Liver (tissue), 3 donors: ENCODE data around the gene WDR20.

Experiments
- ATF3 ChIP-seq: IDR thresholded peaks from 2 replicates; pipeline ENCODE4 v1.6.1; 2016; ENCODE audit warnings: antibody characterized with exemption
- CTCF ChIP-seq: fragments of 150-350 bp; IDR thresholded peaks from 2 replicates; pipeline ENCODE4 v1.5.1; 2017; ENCODE audit warnings: improper control_type of control experiment, low read depth, low read length; ENCODE audit not compliant: missing input control
- EGR1 ChIP-seq, 2 donors: IDR thresholded peaks; 2 replicates each; pipeline ENCODE4 v1.6.1; 2016 to 2018; ENCODE audit warnings: antibody characterized with exemption in 2 of 2, low read depth in 2 of 2
- FOXA1 ChIP-seq: IDR thresholded peaks from 2 replicates; pipeline ENCODE4 v1.6.1; 2016; ENCODE audit warnings: antibody characterized with exemption
- GABPA ChIP-seq, 2 donors: IDR thresholded peaks in 1 of 2; conservative IDR thresholded peaks in 1 of 2; 2 replicates each; pipeline ENCODE4 v1.6.1; 2016; ENCODE audit warnings: antibody characterized with exemption in 2 of 2, mild to moderate bottlenecking in 1 of 2, moderate library complexity in 1 of 2
- HNF4A ChIP-seq, 2 donors: conservative IDR thresholded peaks; 2 replicates each; pipeline ENCODE4 v1.6.1; 2016; ENCODE audit warnings: antibody characterized with exemption in 2 of 2, mild to moderate bottlenecking in 2 of 2
- NR2F2 ChIP-seq: IDR thresholded peaks from 2 replicates; pipeline ENCODE4 v1.6.1; 2016; ENCODE audit warnings: antibody characterized with exemption
- RAD21 ChIP-seq, 2 donors: IDR thresholded peaks; 2 replicates each; pipeline ENCODE4 v1.6.1; 2016; ENCODE audit warnings: antibody characterized with exemption in 2 of 2, mild to moderate bottlenecking in 2 of 2
- SP1 ChIP-seq: IDR thresholded peaks from 2 replicates; pipeline ENCODE4 v1.6.1; 2018; ENCODE audit warnings: antibody characterized with exemption, mild to moderate bottlenecking
- TAF1 ChIP-seq: conservative IDR thresholded peaks from 2 replicates; pipeline ENCODE4 v1.6.1; 2016; ENCODE audit warnings: antibody characterized with exemption, mild to moderate bottlenecking
- YY1 ChIP-seq: IDR thresholded peaks from 2 replicates; pipeline ENCODE4 v1.6.1; 2016; ENCODE audit warnings: antibody characterized with exemption, mild to moderate bottlenecking
- TF ChIP-seq, protein P1 (sequence below): IDR thresholded peaks from 2 replicates; pipeline ENCODE4 v1.6.1; 2016; ENCODE audit warnings: antibody characterized with exemption
- TF ChIP-seq, protein P2 (sequence below): IDR thresholded peaks from 2 replicates; pipeline ENCODE4 v1.6.1; 2016; ENCODE audit warnings: antibody characterized with exemption, mild to moderate bottlenecking
- donor health status: healthy.
- donor health status: healthy.

GRCh38 chr14:102241147-102241546 lies 101.5 kb downstream of the WDR20 start:
- TF ChIP-seq CTCF (no peak), ATF3 (no peak), RAD21 (IDR thresholded peaks at IDR 0.05) (no peak), HNF4A (conservative IDR thresholded peaks at IDR 0.05) (no peak), GABPA (IDR thresholded peaks at IDR 0.05 in 1 of 2, conservative IDR thresholded peaks at IDR 0.05 in 1 of 2) (no peak), TAF1 (no peak), YY1 (no peak), EGR1 (IDR thresholded peaks at IDR 0.05; ENCODE audit: low read depth in 2 of 2) (no peak), NR2F2 (no peak), FOXA1 (no peak), SP1 (no peak)
- TF ChIP-seq, protein P1, sequence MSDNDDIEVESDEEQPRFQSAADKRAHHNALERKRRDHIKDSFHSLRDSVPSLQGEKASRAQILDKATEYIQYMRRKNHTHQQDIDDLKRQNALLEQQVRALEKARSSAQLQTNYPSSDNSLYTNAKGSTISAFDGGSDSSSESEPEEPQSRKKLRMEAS: no peak
- TF ChIP-seq, protein P2, sequence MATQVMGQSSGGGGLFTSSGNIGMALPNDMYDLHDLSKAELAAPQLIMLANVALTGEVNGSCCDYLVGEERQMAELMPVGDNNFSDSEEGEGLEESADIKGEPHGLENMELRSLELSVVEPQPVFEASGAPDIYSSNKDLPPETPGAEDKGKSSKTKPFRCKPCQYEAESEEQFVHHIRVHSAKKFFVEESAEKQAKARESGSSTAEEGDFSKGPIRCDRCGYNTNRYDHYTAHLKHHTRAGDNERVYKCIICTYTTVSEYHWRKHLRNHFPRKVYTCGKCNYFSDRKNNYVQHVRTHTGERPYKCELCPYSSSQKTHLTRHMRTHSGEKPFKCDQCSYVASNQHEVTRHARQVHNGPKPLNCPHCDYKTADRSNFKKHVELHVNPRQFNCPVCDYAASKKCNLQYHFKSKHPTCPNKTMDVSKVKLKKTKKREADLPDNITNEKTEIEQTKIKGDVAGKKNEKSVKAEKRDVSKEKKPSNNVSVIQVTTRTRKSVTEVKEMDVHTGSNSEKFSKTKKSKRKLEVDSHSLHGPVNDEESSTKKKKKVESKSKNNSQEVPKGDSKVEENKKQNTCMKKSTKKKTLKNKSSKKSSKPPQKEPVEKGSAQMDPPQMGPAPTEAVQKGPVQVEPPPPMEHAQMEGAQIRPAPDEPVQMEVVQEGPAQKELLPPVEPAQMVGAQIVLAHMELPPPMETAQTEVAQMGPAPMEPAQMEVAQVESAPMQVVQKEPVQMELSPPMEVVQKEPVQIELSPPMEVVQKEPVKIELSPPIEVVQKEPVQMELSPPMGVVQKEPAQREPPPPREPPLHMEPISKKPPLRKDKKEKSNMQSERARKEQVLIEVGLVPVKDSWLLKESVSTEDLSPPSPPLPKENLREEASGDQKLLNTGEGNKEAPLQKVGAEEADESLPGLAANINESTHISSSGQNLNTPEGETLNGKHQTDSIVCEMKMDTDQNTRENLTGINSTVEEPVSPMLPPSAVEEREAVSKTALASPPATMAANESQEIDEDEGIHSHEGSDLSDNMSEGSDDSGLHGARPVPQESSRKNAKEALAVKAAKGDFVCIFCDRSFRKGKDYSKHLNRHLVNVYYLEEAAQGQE: no peak
